IMR-90 (cell line): Measurements from ENCODE around the gene ARMCX5. TPM values are rescaled to one million over a fixed set of nuclear protein-coding genes. Genes with fewer than 3 reads are reported as not detected.

ENCODE experiments used
- ATAC-seq: fragments of 200-7000 bp; cut with Tn5 transposase; 2 replicates; pipeline ENCODE4 v1.9.1; 2020; ENCODE audit warnings: low read depth, mild to moderate bottlenecking, moderate library complexity
- BruUV-seq: library from RNA; stranded (reverse); fragments of 400-500 nt; replicated peaks from 2 replicates; lab custom pipeline; 2021; lab: Mats Ljungman, UMichigan
- CTCF ChIA-PET: fragments of 300-600 bp; formaldehyde crosslinking; extraction: SDS; loops from one replicate; lab custom pipeline; 2021; ENCODE audit warnings: antibody characterized with exemption; lab: Yijun Ruan, JAX
- POLR2A ChIA-PET: fragments of 300-600 bp; sonication (Branson Sonifier 250); formaldehyde crosslinking; loops from one replicate; lab custom pipeline; 2022; ENCODE audit warnings: antibody characterized with exemption; ENCODE audit not compliant: unreplicated experiment; lab: Charles Lee
- DNase-seq: peaks from one replicate; pipeline ENCODE4 v3.0.0; 2013
- H2AFZ ChIP-seq: replicated peaks from 2 replicates; pipeline ENCODE3; 2013; ENCODE audit warnings: low read length, mild to moderate bottlenecking; ENCODE audit not compliant: poor library complexity
- H2AK5ac ChIP-seq: 2 replicates; pipeline ENCODE4 v1.6.1; 2013; ENCODE audit warnings: low read depth, low read length, inconsistent platforms
- H2AK9ac ChIP-seq: replicated peaks from 2 replicates; pipeline ENCODE3; 2013; ENCODE audit warnings: mild to moderate bottlenecking, low read depth, low read length, moderate library complexity; ENCODE audit not compliant: poor library complexity
- H2BK120ac ChIP-seq: 2 replicates; pipeline ENCODE4 v1.6.1; 2013; ENCODE audit warnings: low read depth, low read length, inconsistent platforms
- H2BK15ac ChIP-seq: 3 replicates; pipeline ENCODE4 v1.6.1; 2013; ENCODE audit warnings: low read depth, low read length, inconsistent platforms
- H2BK20ac ChIP-seq: 2 replicates; pipeline ENCODE4 v1.6.1; 2013; ENCODE audit warnings: low read depth, mild to moderate bottlenecking, inconsistent platforms, low read length, moderate library complexity
- H2BK5ac ChIP-seq: 2 replicates; pipeline ENCODE4 v1.6.1; 2013; ENCODE audit warnings: mild to moderate bottlenecking, low read depth, low read length, inconsistent platforms; ENCODE audit not compliant: poor library complexity, severe bottlenecking
- H3K14ac ChIP-seq: replicated peaks from 2 replicates; pipeline ENCODE4 v1.6.1; 2013; ENCODE audit warnings: low read depth, low read length, inconsistent platforms
- H3K18ac ChIP-seq: 2 replicates; pipeline ENCODE4 v1.6.1; 2013; ENCODE audit warnings: low read depth, low read length, control low read depth
- H3K23ac ChIP-seq: 2 replicates; pipeline ENCODE4 v1.6.1; 2013; ENCODE audit warnings: low read depth, low read length, inconsistent platforms
- H3K27ac ChIP-seq: 2 replicates; pipeline ENCODE4 v1.5.1; 2013; ENCODE audit warnings: mild to moderate bottlenecking, control low read depth, low read length; ENCODE audit not compliant: insufficient read depth
- H3K27me3 ChIP-seq: 2 replicates; pipeline ENCODE4 v1.6.1; 2013; ENCODE audit warnings: low read length; ENCODE audit not compliant: control insufficient read depth, insufficient read depth
- H3K36me3 ChIP-seq: 2 replicates; pipeline ENCODE4 v1.6.1; 2013; ENCODE audit warnings: low read length, mixed read lengths; ENCODE audit not compliant: control insufficient read depth, insufficient read depth
- H3K4ac ChIP-seq: 2 replicates; pipeline ENCODE4 v1.6.1; 2013; ENCODE audit warnings: low read depth, low read length, inconsistent platforms
- H3K4me1 ChIP-seq: 2 replicates; pipeline ENCODE4 v1.6.1; 2013; ENCODE audit warnings: low read length, mixed read lengths; ENCODE audit not compliant: control insufficient read depth, insufficient read depth
- H3K4me2 ChIP-seq: 2 replicates; pipeline ENCODE4 v1.6.1; 2013; ENCODE audit warnings: low read depth, mild to moderate bottlenecking, control low read depth, low read length, moderate library complexity
- H3K4me3 ChIP-seq: 2 replicates; pipeline ENCODE4 v1.5.1; 2013; ENCODE audit warnings: low read depth, mild to moderate bottlenecking, control low read depth, low read length, moderate library complexity; ENCODE audit not compliant: insufficient read depth
- H3K56ac ChIP-seq: 2 replicates; pipeline ENCODE4 v1.6.1; 2013; ENCODE audit warnings: low read length, inconsistent platforms; ENCODE audit not compliant: insufficient read depth; ENCODE audit errors: extremely low read depth
- H3K79me1 ChIP-seq, 2 experiments: 2 replicates each; pipeline ENCODE4 v1.6.1; 2013; ENCODE audit warnings: low read length in 2 of 2, inconsistent platforms in 1 of 2, low read depth in 1 of 2
- H3K9ac ChIP-seq: 2 replicates; pipeline ENCODE4 v1.6.1; 2013; ENCODE audit warnings: low read depth, low read length, control low read depth
- H3K9me1 ChIP-seq: 2 replicates; pipeline ENCODE4 v1.6.1; 2013; ENCODE audit warnings: low read length, inconsistent platforms; ENCODE audit not compliant: insufficient read depth
- H3K9me3 ChIP-seq: 2 replicates; pipeline ENCODE4 v1.6.1; 2013; ENCODE audit warnings: low read length; ENCODE audit not compliant: control insufficient read depth, insufficient read depth
- H4K20me1 ChIP-seq: 2 replicates; pipeline ENCODE4 v1.6.1; 2013; ENCODE audit warnings: low read length, inconsistent platforms; ENCODE audit not compliant: insufficient read depth
- H4K5ac ChIP-seq: 2 replicates; pipeline ENCODE4 v1.6.1; 2013; ENCODE audit warnings: mild to moderate bottlenecking, low read depth, low read length, control low read depth
- H4K8ac ChIP-seq, 2 experiments: 2 replicates each; pipeline ENCODE4 v1.6.1; 2013; ENCODE audit warnings: low read depth in 2 of 2, low read length in 2 of 2, control low read depth in 1 of 2, inconsistent platforms in 1 of 2
- H4K91ac ChIP-seq: 2 replicates; pipeline ENCODE4 v1.6.1; 2013; ENCODE audit warnings: low read depth, low read length, inconsistent platforms; ENCODE audit not compliant: insufficient read depth
- CEBPB ChIP-seq: IDR thresholded peaks from 2 replicates; pipeline ENCODE4 v1.6.1; 2012; ENCODE audit warnings: low read depth, low read length, improper control_type of control experiment
- CHD1 ChIP-seq: IDR thresholded peaks from 2 replicates; pipeline ENCODE4 v1.6.1; 2012; ENCODE audit warnings: low read depth, low read length, improper control_type of control experiment
- FOS ChIP-seq: fragments of 150-350 bp; IDR thresholded peaks from 2 replicates; pipeline ENCODE4 v1.6.1; 2016; ENCODE audit warnings: low read depth, low read length
- MAFK ChIP-seq: IDR thresholded peaks from 2 replicates; pipeline ENCODE4 v1.6.1; 2012; ENCODE audit warnings: low read depth, low read length, improper control_type of control experiment
- MAZ ChIP-seq: IDR thresholded peaks from 2 replicates; pipeline ENCODE4 v1.6.1; 2012; ENCODE audit warnings: low read depth, mild to moderate bottlenecking, low read length, improper control_type of control experiment, moderate library complexity, borderline replicate concordance
- MXI1 ChIP-seq: IDR thresholded peaks from 2 replicates; pipeline ENCODE4 v1.6.1; 2012; ENCODE audit warnings: low read depth, mild to moderate bottlenecking, low read length, moderate library complexity, borderline replicate concordance
- POLR2A ChIP-seq: IDR thresholded peaks from 2 replicates; pipeline ENCODE4 v1.6.1; 2012; ENCODE audit warnings: mild to moderate bottlenecking, low read depth, low read length
- RAD21 ChIP-seq: IDR thresholded peaks from 2 replicates; pipeline ENCODE4 v1.6.1; 2012; ENCODE audit warnings: low read length, improper control_type of control experiment
- RCOR1 ChIP-seq: IDR thresholded peaks from 2 replicates; pipeline ENCODE4 v1.6.1; 2012; ENCODE audit warnings: mild to moderate bottlenecking, low read length, improper control_type of control experiment; ENCODE audit not compliant: insufficient replicate concordance
- RFX5 ChIP-seq: IDR thresholded peaks from 2 replicates; pipeline ENCODE4 v1.8.0; 2012; ENCODE audit warnings: low read depth, mild to moderate bottlenecking, low read length, moderate library complexity
- WGBS, 2 experiments: methylation state at CpG; one replicate each; pipeline versions ENCODE4 v1.1.5 to v1.1.7; 2013; ENCODE audit warnings: missing lambda C conversion rate in 2 of 2; ENCODE audit not compliant: insufficient read length in 1 of 2; ENCODE audit errors: extremely low coverage in 2 of 2; 5-methylcytosine and 5-hydroxymethylcytosine counted together
- dilution Hi-C: fragments of 300-500 bp; cut with HindIII; formaldehyde crosslinking; loops from one replicate; pipeline ENCODE4 v1.14.3; 2018; ENCODE audit warnings: low sequenced_read_pairs; ENCODE audit not compliant: unreplicated experiment
- in situ Hi-C: fragments of 300-500 bp; cut with MboI; formaldehyde crosslinking; loops from 3 replicates; pipeline ENCODE4 v1.14.3; 2019; ENCODE audit warnings: low sequenced_read_pairs, inconsistent platforms, mixed read lengths
- intact Hi-C: fragments of 100-400 bp; cut with micrococcal nuclease; formaldehyde crosslinking; loops from 2 replicates; pipeline ENCODE4 v1.10.0; 2022
- polyA plus RNA-seq, 3 experiments: library from polyadenylated mRNA; depleted of rRNA; stranded (reverse); fragments of >200 nt; gene quantifications; 2 replicates each; pipeline ENCODE4 v1.2.3, GENCODE V29; 2012; ENCODE audit warnings: low replicate concordance in 1 of 3
- total RNA-seq: library from RNA; depleted of rRNA; stranded (reverse); fragments of >200 nt; gene quantifications from 2 replicates; pipeline ENCODE4 v1.2.3, GENCODE V29; 2012
- TF ChIP-seq, protein P1 (sequence below): conservative IDR thresholded peaks from 2 replicates; pipeline ENCODE4 v1.5.1; 2012; ENCODE audit warnings: mild to moderate bottlenecking, low read depth, low read length, improper control_type of control experiment
- TF ChIP-seq, protein P2 (sequence below): fragments of 150-350 bp; IDR thresholded peaks from 2 replicates; pipeline ENCODE4 v1.6.1; 2016; ENCODE audit warnings: low read depth, mild to moderate bottlenecking, low read length, moderate library complexity, borderline replicate concordance
- TF ChIP-seq, protein P3 (sequence below): fragments of 150-350 bp; IDR thresholded peaks from 2 replicates; pipeline ENCODE4 v1.6.1; 2017; ENCODE audit warnings: mild to moderate bottlenecking, antibody characterized with exemption, low read length, low read depth

Gene ARMCX5
- total and polyA plus RNA-seq, 2 of the 4 experiments (the other 2 are of a cell fraction) = 12.2 to 24.9 TPM

DNA sequence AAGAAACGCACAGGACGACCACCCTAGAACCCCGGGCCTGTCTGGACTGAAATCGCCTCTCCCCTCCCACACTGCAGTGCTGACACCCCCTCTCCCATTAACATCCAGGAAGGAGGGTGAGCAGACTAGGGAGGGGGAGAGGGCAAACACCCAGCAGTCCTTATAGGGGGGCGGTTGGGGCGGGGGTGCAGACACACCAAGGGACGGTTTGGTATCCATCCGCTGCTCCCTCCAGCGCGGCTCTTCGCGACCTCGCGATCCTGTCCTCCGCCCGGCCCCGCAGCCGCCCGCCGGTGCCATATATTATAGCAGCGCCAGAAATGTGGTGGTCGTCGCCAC, 51.6 kb downstream of the ARMCX5 start:
- DNase-seq (no peak), ATAC-seq (peak; percentile 11)
- Histone ChIP-seq H4K8ac (no peak overlapping the region), H2AK5ac (no peak overlapping the region), H3K9me3 (no peaks in the 10 kb centered on the region), H3K14ac (no peak overlapping the region), H3K4me3 (peak overlapping the region; percentile 51), H2AFZ (peak overlapping the region; percentile 85), H2BK5ac (no peak overlapping the region), H3K18ac (no peak overlapping the region), H3K79me1 (0 out of 4 replicates have a peak, but pooled peaks cover 0 to 4% of the 10 kb centered on the region in 2 experiments), H4K91ac (no peak overlapping the region), H3K4ac (no peak overlapping the region), H3K27ac (no peak overlapping the region), H3K4me1 (no peaks in the 10 kb centered on the region), H3K27me3 (no peaks in the 10 kb centered on the region; the same call in 1 of the 2 replicates), H3K36me3 (no peaks in the 10 kb centered on the region), H3K9me1 (no peaks in the 10 kb centered on the region; the same call in 1 of the 2 replicates), H3K4me2 (peak overlapping the region; percentile 67), H4K5ac (no peak overlapping the region), H3K56ac (no peak overlapping the region), H2BK15ac (no peak overlapping the region), H2BK20ac (no peak overlapping the region), H2AK9ac (no peak overlapping the region), H4K20me1 (no peaks in the 10 kb centered on the region), H3K9ac (no peak overlapping the region), H2BK120ac (no peak overlapping the region), H3K23ac (no peak overlapping the region)
- POLR2A ChIA-PET = no interaction called here
- CTCF ChIA-PET = no interaction called here
- intact Hi-C loops = loop anchor here (5.0 kb wide), 1 partner anchor 49 kb away; no protein-coding TSS in a partner anchor
- BruUV-seq = no TSS peak
- dilution Hi-C loops = no loop called here
- WGBS, 2 experiments = 36% methylated on average over 8 of the region's 23 CpGs; no CpG with 5 or more reads in 1 of the 2 experiments
- TF ChIP-seq POLR2A (no peak), RFX5 (no peak), CHD1 (no peak), CEBPB (no peak), MAFK (no peak), MAZ (no peak), FOS (no peak), MXI1 (no peak), RCOR1 (no peak), RAD21 (no peak)
- TF ChIP-seq, protein P1, sequence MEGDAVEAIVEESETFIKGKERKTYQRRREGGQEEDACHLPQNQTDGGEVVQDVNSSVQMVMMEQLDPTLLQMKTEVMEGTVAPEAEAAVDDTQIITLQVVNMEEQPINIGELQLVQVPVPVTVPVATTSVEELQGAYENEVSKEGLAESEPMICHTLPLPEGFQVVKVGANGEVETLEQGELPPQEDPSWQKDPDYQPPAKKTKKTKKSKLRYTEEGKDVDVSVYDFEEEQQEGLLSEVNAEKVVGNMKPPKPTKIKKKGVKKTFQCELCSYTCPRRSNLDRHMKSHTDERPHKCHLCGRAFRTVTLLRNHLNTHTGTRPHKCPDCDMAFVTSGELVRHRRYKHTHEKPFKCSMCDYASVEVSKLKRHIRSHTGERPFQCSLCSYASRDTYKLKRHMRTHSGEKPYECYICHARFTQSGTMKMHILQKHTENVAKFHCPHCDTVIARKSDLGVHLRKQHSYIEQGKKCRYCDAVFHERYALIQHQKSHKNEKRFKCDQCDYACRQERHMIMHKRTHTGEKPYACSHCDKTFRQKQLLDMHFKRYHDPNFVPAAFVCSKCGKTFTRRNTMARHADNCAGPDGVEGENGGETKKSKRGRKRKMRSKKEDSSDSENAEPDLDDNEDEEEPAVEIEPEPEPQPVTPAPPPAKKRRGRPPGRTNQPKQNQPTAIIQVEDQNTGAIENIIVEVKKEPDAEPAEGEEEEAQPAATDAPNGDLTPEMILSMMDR = no peak
- TF ChIP-seq, protein P2, sequence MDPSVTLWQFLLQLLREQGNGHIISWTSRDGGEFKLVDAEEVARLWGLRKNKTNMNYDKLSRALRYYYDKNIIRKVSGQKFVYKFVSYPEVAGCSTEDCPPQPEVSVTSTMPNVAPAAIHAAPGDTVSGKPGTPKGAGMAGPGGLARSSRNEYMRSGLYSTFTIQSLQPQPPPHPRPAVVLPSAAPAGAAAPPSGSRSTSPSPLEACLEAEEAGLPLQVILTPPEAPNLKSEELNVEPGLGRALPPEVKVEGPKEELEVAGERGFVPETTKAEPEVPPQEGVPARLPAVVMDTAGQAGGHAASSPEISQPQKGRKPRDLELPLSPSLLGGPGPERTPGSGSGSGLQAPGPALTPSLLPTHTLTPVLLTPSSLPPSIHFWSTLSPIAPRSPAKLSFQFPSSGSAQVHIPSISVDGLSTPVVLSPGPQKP = no peak
- TF ChIP-seq, protein P3, sequence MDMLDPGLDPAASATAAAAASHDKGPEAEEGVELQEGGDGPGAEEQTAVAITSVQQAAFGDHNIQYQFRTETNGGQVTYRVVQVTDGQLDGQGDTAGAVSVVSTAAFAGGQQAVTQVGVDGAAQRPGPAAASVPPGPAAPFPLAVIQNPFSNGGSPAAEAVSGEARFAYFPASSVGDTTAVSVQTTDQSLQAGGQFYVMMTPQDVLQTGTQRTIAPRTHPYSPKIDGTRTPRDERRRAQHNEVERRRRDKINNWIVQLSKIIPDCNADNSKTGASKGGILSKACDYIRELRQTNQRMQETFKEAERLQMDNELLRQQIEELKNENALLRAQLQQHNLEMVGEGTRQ = no peak
- in situ Hi-C loops = no loop called here
